Prostate gland (tissue), 2 donors: ENCODE results near the gene RASL10A.

Experiments used
- POLR2AphosphoS5 ChIP-seq: sonication (generic); formaldehyde crosslinking; IDR thresholded peaks from one replicate; pipeline ENCODE4 v1.6.1; 2017; ENCODE audit warnings: antibody characterized with exemption
- TF ChIP-seq, protein P1 (sequence below), 4 experiments: fragments of 200-600 bp in 2 of 4; fragments of 450-650 bp in 2 of 4; sonication (generic) in 2 of 4; IDR thresholded peaks; 1 replicate in 3 of 4; 2 replicates in 1 of 4; pipeline ENCODE4 v1.5.1; 2016 to 2019; ENCODE audit warnings: antibody characterized with exemption in 4 of 4, mild to moderate bottlenecking in 2 of 4, moderate library complexity in 2 of 4

DNA sequence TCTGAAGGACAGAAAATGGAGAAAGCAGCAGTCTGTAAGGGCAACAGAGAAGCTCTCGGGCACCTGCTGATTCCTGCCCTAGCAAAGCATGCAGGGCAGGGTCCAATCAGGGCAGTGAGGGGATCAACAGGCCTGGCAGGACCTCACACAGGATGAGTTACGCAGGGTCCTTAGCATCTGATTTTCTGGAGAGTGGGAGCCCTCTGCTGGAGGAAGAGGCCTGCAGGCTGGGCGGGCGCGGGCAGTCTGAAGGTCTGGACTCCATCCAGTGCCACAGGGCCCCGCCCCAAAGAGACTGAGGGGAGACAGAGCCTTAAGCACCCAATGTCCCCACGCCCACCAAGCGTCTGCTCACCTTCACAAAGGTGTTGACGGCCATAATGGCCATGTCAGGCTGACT lies 44.0 kb upstream of the RASL10A start:
- TF ChIP-seq, protein P1, sequence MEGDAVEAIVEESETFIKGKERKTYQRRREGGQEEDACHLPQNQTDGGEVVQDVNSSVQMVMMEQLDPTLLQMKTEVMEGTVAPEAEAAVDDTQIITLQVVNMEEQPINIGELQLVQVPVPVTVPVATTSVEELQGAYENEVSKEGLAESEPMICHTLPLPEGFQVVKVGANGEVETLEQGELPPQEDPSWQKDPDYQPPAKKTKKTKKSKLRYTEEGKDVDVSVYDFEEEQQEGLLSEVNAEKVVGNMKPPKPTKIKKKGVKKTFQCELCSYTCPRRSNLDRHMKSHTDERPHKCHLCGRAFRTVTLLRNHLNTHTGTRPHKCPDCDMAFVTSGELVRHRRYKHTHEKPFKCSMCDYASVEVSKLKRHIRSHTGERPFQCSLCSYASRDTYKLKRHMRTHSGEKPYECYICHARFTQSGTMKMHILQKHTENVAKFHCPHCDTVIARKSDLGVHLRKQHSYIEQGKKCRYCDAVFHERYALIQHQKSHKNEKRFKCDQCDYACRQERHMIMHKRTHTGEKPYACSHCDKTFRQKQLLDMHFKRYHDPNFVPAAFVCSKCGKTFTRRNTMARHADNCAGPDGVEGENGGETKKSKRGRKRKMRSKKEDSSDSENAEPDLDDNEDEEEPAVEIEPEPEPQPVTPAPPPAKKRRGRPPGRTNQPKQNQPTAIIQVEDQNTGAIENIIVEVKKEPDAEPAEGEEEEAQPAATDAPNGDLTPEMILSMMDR (IDR thresholded peaks at IDR 0.05) = peak; percentile 43 to 79 (median 66)
- peak; percentile 50 for TF ChIP-seq POLR2AphosphoS5
